NCI-H2196 treated with DMSO at 0.1 percent for 48 hours (cell line): ENCODE data around the gene DICER1.
"Not testable (repeated sequence)": the region's sequence is repeated elsewhere in the genome, so short reads cannot be mapped to it uniquely, and the experiment has no call there.

ENCODE experiments used
- DNase-seq: peaks from one replicate; lab custom pipeline; 2025; ENCODE audit not compliant: unreplicated experiment; lab: John Stamatoyannopoulos, UW

The DICER1 gene

DNA sequence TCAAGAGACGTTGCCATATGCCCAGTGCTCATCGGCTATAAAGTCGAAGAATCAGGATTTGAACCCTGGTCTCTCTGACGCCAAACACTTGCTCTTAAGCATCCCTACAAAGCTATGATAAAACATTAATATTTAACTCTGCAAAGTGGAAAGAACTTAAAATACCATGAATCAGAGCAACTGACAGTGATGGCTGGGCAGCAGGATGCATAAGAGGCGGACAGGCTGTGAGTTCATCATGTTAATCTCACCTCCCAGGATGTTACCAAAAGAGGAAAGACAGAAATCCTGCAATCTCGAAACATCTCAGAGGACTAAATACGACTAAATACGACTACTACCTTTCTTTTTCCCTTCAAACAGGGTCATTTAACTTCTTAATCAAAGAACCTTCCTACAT is 5.8 kb downstream of the DICER1 start:
- no peak for DNase-seq

DNA sequence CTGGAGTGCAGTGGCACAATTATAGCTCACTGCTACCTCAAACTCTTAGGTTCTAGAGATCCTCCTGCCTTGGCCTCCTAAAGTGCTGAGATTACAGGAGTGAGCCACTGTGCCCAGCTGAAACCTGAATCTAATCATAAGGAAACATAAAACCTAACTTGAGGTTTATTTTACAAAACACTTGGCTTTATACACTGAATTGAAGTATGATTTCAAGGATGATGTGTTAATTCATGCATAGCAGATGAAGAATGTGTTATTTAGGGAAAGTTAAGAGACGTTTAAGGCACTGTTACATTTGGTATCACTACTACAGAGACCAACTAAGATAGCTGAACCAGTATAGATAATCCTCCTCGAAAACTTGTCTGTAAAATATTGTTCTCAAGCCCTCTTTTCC is 6.4 kb downstream of the DICER1 start:
- no peak for DNase-seq

DNA sequence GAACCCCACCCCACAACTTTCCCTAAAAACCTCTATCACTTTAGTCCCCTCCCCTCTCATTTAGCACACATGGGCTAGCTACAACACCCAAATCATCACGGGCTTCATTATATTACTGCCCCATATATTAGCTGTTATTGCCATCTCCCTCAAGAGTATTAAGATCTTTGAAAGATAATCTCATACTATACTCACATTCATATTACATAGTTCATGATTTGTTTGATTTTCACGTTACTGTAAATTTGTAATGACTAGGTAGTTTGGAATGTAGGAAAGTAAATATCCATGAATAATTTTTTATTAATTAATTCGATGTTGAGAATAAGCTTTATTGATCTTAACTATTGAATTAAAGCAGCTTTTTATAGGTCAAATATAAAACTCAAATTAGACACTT is 7.9 kb downstream of the DICER1 start:
- DNase-seq: no peak

DNA sequence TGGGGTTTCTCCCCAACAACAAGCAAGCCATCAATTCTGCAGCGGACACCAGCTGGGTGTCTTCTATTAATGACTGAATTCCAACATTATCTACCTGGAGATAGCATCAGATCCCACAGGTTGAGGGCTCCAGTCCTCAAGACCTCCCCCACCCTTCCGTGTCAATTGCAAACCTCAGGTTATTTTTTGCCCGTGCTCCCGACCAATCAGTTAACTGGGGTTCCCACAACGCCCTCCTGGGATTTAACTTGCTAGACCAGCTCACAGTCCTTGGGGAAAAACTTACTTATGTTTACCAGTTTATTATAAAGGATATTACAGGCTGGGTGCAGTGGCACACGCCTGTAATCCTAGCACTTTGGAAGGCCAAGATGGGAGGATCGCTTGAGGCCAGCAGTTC is 9.7 kb downstream of the DICER1 start:
- DNase-seq: no peak

DNA sequence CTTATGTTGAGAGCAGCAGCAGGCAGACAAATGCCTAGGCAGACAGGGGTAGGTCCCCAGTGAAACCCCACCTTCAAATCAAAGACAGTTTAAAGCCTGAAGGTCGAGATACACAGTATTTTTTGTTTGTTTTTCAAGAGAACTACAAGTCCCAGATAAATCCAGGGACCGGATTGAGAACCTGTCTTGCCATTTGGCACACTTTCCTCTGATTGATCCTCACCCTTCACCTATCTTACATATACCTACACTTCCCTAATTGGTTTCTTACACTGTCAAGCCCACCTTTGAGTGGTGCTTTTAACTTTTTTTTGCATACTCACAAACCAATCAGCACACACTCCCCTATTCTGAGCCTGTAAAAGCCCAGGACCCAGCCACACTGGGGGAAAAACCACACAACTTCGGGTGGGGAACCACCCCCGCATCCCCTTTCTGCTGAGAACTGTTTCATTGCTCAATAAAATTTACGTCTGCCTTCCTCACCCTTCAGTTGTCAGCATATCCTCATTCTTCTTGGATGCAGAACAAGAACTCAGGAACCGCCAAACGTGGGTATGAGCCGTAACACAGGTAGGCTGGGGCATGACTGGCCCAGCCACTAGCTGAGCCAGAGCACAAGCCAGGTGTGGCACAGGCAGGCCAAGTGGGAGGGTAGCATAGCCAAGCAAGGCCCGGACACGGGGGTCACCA is 11.1 kb downstream of the DICER1 start:
- DNase-seq: no peak

DNA sequence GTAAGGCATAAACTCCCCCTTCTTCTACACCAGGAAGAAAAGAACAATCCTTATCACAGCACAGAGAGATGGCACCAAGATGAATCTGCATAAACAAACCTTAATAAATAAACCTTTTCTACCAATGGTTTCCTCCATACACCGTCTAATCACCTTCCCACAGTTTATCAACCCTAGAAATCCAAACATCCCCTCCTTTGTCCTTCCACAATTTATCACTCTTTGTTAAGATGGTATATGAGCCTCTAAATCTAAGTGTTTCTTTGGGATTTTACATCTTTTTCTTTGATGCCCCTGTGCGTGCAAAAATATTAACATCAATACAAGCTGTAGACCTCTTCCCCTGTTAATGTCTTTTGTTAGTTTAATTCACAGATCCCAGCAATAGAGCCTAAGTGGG is 12.5 kb downstream of the DICER1 start:
- DNase-seq: no peak

DNA sequence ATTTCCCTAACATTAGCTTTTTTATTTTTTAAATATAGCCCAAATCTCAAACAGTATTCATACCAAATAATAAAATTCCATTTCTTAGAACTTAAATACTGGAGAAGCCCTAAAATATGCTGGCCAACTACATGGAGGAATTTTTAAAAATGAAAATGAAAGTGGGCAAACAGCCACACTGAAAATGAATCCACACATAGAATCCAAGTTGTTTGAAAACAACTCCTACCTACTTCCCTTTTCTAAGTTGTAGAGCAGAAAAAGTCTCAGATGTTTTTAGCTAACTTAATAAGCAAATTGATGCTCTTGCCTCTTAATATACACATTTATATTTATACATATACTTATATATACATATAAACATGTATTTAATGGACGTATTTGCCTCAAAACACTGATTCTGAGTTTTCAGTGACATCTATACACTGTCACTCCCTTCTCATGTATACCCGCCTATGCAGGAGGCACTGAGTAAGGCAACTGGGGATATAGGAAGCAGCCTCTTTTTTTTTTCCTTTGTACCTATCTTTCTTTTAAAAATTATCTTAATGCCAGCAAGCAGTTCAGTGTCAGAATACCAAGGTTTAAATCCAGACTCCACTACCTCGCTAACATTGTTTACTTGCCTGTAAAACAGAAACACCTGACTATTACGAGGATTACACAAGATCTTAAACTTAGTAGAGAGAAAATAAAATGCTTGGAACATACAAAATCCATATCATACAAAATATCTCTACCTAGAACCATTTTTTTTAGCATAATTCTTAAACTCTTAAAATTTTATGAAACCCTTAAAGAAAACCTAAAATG is 13.3 kb downstream of the DICER1 start:
- DNase-seq: no peak

DNA sequence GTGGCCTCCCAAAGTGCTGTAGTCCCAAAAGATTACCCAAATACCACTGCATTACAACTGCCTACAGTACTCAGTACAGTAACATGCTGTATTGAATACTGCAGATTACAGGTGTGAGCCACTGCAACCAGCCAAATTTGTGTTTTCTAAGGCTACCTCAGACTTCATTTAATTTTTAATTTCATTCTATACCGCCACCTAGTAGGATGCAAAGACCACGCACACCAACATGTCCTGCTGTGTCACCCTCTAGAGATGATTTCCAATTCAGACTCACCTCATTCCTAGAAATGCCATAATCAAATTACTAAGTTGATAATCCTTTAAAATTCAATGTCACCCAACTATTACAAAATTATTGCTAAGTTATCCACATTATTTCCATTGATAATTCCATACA is 15.1 kb downstream of the DICER1 start:
- no peak for DNase-seq

DNA sequence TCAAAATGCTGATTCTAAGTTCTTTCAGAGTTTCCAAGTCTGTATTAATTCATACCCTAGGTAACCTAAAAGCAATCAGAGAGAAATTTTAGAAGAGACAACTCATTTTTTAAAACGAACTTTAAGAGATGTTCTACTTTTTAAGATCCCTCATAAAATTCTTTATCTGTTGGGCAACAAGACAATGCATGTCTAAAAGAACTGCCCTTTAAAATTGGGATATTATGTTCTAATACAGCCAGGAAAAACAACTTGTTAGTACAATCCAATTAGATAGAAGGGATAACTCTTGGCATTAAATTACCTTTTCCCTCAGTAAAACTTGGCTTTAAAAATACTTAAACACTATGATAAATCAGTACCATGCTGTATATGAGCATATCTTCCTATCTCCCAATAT is 15.6 kb downstream of the DICER1 start:
- no peak for DNase-seq

DNA sequence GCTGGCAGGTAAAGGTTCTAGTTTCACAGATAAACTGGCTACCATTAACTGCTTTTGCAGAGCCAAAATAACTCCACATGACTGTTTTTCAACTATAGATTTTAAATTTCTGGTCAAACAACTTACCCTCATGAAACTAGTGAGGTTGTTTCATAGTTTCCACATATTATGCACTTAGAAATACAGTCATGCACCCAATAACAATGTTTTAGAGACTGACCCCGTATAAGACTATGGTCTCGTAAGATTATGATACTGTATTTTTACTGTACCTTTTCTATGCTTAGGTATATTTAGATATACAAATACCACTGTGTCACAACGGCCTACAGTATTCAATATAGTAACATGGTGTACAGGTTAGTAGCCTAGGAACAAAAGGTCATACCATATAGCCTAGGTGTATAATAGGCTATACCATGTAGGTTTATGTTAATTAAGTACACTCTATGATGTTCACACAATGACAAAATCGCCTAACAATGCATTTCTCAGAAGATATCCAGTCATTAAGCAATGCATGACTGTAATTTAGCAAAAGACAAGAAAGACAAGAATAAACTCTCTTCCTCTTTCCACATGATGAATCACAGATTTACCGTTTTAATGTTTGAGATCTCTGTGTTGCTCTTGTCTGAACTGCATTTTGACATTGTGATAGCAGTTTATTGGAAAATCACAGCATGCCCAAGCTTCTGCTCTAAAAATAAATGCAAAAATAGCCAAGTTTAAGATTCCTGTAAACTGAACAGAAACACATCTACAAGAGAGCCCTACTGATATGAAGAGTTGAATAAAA is 17.1 kb downstream of the DICER1 start:
- no peak for DNase-seq

DNA sequence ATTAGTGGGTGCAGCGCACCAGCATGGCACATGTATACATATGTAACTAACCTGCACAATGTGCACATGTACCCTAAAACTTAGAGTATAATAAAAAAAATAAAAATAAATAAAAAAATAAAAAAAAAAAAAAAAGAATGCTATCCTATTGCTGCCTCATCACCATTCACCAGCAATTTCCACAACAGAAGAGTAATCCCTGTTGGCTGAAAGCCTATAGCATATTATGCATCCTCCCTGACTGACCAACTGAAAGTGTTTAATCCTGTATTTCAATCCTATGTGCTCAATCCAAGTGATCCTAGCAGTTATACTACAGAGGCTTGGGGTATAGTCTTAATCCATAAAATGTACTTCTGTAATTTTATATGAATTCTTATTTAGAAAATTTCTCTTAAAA is 18.5 kb downstream of the DICER1 start:
- DNase-seq: no peak

DNA sequence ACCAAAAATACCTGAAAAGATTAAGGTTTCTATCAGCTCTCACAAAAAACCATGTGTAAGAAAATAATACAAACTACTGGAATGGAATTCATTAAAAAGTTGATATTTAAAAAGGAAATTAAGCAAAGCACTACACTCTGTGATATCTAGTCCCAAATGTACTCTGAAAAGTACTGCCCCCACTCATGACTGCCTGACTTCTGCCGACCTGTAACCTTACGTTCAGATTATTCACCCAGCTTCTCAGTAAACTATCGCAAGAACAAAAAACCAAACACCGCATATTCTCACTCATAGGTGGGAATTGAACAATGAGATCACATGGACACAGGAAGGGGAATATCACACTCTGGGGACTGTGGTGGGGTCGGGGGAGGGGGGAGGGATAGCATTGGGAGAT is 18.9 kb downstream of the DICER1 start:
- not testable (repeated sequence) for DNase-seq

DNA sequence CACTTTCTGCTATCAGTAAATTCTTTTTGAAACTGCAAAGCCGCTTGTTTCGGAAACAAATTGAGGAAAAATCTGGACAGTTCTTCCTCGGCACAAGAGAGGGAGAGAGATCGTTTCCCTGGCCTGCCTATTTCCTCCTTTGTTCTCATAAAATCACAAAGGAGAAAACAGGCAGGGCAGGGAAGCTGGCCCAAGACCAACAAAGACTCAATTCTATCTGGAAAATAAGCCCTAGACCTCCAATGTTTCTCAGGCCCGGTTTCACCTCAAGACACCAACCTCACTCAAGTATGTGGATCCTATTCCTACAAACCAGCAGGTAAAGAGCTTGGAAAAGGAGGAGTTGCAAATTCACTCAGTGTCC is 19.5 kb downstream of the DICER1 start:
- no peak for DNase-seq

DNA sequence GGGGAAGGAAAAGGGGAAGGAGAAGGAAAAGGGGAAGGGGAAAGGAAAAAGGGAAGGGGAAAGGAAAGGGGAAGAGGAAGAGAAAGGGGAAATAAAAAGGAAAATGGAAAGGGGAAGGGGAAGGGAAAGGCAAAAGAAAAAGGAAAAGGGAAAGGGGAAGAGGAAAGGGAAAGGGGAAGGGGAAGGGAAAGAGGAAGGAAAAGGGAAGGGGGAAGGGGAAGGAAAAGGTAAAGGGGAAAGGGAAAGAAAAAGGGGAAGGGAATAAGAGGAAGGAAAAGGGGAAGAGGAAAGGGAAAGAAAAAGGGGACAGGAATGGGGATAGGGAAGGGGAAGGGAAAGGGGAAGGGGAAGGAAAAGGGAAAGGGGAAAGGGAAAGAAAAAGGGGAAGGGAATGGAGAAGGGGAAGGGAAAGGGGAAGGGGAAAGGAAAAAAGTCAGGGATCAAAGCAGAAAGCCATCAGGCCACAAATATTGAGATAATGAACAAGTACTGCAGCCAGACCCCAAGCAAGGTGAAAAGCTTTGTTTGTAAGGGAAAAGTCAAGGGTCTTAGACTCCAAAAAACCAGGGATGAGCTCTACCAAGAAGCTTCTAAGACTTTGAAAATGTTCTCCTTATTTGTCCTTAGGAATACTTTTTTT is 20.0 kb downstream of the DICER1 start:
- DNase-seq: no peak

DNA sequence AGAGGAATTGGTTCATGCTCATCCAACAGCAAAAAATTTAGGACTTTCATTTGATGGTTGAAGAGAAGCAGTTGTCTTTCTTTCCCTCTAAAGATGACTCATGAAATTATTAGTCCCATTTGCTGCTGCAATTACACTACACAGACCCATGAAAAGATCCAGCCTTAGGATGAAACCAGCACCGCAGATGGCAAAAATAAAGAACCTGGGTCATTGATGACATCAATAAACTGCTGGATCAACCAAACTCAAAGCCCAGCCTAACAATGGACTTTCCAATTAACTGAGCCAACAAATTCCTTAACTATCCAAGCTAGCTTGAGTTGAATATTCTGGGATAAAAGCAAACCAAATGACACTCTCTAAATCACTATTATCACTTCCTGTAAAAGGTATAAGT is 20.7 kb downstream of the DICER1 start:
- no peak for DNase-seq

DNA sequence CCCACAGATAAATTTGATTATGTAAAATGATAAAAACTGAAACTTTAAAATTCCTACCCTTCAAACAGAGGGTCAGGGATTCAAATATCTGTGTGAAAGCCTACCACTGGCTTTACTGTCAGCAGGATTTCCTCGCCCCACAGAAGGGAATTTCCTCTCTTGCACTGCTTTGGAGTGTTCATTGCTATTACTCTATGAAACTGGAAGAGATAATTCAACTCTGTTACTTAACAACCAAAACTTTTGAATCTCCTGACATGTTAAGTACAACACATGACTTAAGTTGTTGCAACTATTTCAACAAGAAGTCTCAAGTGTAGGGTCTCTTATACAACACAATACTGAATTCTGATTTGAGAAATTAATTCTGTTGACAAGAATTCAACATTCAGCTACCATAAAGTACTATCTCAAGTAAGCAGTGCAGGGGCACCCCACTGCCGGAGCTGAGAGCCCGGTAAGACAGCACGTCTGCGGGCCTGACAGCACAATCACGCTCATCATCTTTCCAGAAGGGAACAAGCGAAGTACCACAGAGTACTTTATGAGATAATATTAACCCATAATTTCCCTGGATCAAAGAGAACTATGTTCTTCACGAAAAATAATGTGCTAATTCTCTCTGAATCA is 22.9 kb downstream of the DICER1 start:
- DNase-seq: no peak

DNA sequence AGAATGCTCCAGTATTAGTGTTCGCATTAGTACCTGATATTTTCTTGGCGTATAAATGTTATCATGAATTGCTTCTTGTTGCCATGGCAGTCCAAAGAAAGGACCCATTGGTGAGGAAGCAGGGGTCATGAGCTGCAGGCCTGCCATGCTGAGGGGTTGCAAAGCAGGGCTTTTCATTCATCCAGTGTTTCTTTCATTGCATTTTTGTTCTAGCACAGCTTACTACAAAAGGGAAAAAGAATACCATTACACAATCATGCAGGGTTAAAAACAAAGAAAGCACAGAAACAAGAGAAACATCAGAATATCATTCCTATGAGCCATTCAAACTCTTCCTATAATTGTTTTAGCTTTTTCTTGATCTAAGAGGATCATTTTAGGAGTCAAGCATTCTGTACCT is 24.0 kb downstream of the DICER1 start:
- DNase-seq: no peak

DNA sequence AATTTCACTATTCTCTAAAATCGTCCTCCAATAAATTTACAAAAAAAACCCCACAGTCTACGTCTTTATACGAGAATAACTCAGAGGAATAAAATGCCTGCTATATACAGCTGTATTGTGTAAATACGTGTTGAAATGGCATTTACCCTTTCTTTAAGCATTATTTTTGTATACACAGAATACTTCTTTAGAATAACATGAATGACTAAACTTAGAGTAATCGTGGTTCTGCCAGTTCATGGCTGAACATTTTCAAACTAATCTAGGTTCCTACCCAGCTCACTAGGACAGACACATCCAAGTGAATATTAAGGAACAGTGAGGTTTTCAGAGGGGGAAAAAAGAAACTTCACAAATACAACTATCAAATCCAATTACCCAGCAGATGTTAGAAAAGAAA is 24.6 kb downstream of the DICER1 start:
- DNase-seq: no peak

DNA sequence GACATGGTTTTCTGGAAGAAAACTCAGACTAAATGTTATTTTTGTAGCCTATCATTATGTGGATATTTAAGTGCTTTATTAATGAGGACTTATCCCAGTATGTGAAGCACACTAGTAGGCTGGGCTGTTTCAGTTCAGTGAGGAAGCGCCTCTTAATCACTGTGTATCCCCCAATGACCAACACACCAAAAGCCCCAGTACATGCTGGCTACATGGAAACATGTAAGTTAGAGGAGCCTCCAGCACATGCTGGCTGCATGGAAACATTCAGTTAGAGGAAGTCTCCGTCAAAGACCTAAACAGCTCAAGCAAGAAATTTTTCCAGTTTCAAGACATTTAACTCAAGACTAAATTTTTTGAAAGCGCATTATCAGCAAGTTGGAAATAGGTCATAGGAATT is 26.8 kb downstream of the DICER1 start:
- DNase-seq: no peak

DNA sequence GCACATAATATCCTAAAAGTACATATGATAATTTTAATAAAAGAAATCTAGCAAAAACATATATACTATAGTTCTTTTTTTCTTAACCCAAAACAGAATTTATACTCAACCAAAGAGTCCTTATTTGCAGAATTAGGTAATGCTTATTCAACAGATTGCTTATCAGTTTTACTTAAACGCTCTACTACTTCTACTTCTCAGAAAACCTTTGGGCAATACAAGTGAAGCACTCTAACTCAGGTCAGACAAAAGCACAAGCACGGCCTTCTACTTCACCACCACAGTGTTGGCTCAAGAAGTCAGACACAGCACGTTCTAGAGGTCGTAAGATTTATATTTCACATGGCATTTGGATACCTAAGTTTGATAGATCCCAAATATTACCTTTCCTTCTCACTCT is 29.2 kb downstream of the DICER1 start:
- no peak for DNase-seq

DNA sequence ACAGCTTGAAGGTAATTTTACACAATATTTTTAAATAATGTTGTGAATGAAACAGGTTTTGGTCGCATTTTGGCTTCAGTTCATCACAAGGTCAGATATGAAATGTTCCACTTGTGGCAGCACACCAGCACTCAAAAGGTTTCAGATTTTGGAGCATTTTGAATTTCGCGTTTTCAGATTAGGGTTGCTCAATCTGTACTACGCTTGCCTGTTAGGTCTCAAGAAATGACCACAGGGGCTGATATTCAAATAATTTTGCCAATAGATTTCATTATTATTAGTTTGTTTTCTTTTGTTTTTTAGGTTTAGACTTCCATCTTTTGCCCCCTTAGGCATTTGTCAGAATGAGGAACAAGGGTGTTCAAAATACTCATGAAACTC is 29.8 kb downstream of the DICER1 start:
- DNase-seq: no peak
